GM13977 (cell line): Measurements from ENCODE around the gene ARID3C.

Source experiments
- DNase-seq: peaks from one replicate; pipeline ENCODE4 v3.0.0; 2012; ENCODE audit warnings: low spot score
- in situ Hi-C: fragments of 300-500 bp; cut with MboI; formaldehyde crosslinking; loops from one replicate; pipeline ENCODE4 v1.12.0; 2022; ENCODE audit warnings: low sequenced_read_pairs, low pct_unique_long_range_greater_than_20kb, mixed read lengths, inconsistent platforms; ENCODE audit not compliant: unreplicated experiment
- TF ChIP-seq, protein P1 (sequence below): IDR thresholded peaks from 2 replicates; pipeline ENCODE4 v1.5.1; 2012; ENCODE audit warnings: mild to moderate bottlenecking, control low read depth; ENCODE audit not compliant: insufficient read depth; ENCODE audit errors: extremely low read depth, missing control alignments

ARID3C gene

DNA sequence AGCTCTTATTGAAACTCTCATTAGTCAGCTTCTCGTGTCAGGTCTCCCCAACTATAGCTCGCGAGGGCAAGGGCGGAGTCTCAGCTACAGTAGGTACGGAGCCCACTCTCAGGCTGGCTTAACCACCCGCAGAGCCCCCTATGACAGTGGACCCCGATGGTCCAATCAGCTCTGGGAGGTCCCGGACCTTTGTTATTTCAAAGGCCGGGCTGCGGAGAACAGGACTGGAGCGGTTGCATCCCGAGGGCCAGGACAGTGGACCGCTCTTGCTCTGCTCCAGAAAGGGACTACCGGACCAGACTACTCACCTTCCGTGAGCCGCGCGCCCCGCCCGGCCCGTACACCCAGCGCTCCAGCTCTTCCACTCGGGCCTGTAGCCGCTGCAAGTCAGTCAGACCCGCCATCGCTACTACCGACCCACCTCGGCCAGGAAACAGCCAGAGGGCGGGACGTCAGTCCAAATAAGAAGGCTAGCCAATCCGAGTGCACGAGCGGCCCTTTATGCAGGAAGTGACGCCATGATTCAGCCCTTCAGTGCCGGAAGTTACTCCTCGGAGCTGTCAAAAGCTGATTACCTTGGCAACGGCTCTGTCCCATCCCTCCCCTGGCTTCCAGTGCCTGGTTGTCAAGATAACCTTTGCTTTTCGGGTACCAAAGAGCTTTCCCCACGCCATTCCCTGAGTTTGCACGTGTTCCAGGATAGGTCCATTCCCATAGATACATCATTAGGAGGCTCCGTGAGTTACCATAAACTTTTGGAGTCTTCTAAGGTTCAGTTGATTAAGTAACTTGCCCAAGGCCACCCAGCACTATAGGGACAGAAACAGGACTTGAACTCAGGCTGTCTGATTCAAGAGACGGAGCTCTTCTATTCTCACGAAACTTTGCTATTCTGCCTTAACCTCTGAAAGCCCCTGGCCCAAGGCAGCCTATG is 8.5 kb downstream of the ARID3C start, which contains the start of gene DCTN3:
Gene DCTN3 (minus strand): TSS at position 435 of the 934 bp plus-strand sequence. CDS start 31 bp downstream, at position 404.
- in situ Hi-C loops, result no loop called here
- TF ChIP-seq, protein P1, sequence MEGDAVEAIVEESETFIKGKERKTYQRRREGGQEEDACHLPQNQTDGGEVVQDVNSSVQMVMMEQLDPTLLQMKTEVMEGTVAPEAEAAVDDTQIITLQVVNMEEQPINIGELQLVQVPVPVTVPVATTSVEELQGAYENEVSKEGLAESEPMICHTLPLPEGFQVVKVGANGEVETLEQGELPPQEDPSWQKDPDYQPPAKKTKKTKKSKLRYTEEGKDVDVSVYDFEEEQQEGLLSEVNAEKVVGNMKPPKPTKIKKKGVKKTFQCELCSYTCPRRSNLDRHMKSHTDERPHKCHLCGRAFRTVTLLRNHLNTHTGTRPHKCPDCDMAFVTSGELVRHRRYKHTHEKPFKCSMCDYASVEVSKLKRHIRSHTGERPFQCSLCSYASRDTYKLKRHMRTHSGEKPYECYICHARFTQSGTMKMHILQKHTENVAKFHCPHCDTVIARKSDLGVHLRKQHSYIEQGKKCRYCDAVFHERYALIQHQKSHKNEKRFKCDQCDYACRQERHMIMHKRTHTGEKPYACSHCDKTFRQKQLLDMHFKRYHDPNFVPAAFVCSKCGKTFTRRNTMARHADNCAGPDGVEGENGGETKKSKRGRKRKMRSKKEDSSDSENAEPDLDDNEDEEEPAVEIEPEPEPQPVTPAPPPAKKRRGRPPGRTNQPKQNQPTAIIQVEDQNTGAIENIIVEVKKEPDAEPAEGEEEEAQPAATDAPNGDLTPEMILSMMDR, result no peak
- peak; percentile 97 for DNase-seq

- in situ Hi-C loops, result no loop called here
- no peak for DNase-seq
- TF ChIP-seq, protein P1, result no peak
Observed at GRCh38 chr9:34615132-34615531, 13.7 kb downstream of the ARID3C start.

GRCh38 chr9:34612788-34613390 is 16.0 kb downstream of the ARID3C start:
- in situ Hi-C loops, result no loop called here
- peak; percentile 83 for DNase-seq
- TF ChIP-seq, protein P1, result peak; percentile 87

- TF ChIP-seq, protein P1, result no peak
- DNase-seq, result peak; percentile 96
- in situ Hi-C loops, result no loop called here
Observed at GRCh38 chr9:34611811-34612787, 16.8 kb downstream of the ARID3C start, which contains the start of gene RPP25L. TSS of gene RPP25L (minus strand) at chr9:34612097. CDS start at chr9:34611296, 801 bp downstream.

- no peak for DNase-seq
- TF ChIP-seq, protein P1, result no peak
- in situ Hi-C loops, result no loop called here
Observed at GRCh38 chr9:34611251-34611810, 17.5 kb downstream of the ARID3C start.
